OCI-LY7 (cell line): ENCODE measurements around the gene TMEM69. TPM values are rescaled to one million over a fixed set of nuclear protein-coding genes. Genes with fewer than 3 reads are reported as not detected.

Experiments used
- BruUV-seq: library from RNA; stranded (reverse); fragments of 400-500 nt; replicated peaks from 2 replicates; lab custom pipeline; 2021; lab: Mats Ljungman, UMichigan
- CTCF ChIA-PET: fragments of 300-600 bp; sonication (Branson Sonifier 250); formaldehyde crosslinking; loops from one replicate; lab custom pipeline; 2022; ENCODE audit warnings: antibody characterized with exemption; ENCODE audit not compliant: unreplicated experiment; lab: Charles Lee
- POLR2A ChIA-PET: fragments of 300-600 bp; sonication (Branson Sonifier 250); formaldehyde crosslinking; loops from one replicate; lab custom pipeline; 2022; ENCODE audit warnings: antibody characterized with exemption; lab: Charles Lee
- DNase-seq: peaks from one replicate; pipeline ENCODE4 v3.0.0-alpha.2; 2015; ENCODE audit warnings: low spot score
- H2AFZ ChIP-seq: fragments of 200-600 bp; sonication (generic), shearing (Covaris generic); 2 replicates; pipeline ENCODE4 v1.6.1; 2014; ENCODE audit warnings: mild to moderate bottlenecking, antibody characterized with exemption, low read length, moderate library complexity
- H3K27ac ChIP-seq: fragments of 200-600 bp; sonication (generic); 2 replicates; pipeline ENCODE4 v1.5.1; 2014; ENCODE audit warnings: mixed run types, low read depth, mild to moderate bottlenecking, moderate library complexity, low read length, inconsistent platforms; ENCODE audit not compliant: poor library complexity, severe bottlenecking
- H3K36me3 ChIP-seq: fragments of 200-600 bp; sonication (generic); 2 replicates; pipeline ENCODE4 v1.6.1; 2014; ENCODE audit warnings: mild to moderate bottlenecking, antibody characterized with exemption, low read length, moderate library complexity, mixed read lengths; ENCODE audit not compliant: insufficient read depth
- H3K4me1 ChIP-seq: fragments of 200-600 bp; sonication (generic); 2 replicates; pipeline ENCODE4 v1.5.1; 2014; ENCODE audit warnings: mild to moderate bottlenecking, low read length; ENCODE audit not compliant: insufficient read depth, poor library complexity, severe bottlenecking
- H3K4me2 ChIP-seq: fragments of 200-600 bp; sonication (generic); 2 replicates; pipeline ENCODE4 v1.6.1; 2014; ENCODE audit warnings: mild to moderate bottlenecking, low read length
- H3K4me3 ChIP-seq: fragments of 200-600 bp; sonication (generic); 2 replicates; pipeline ENCODE4 v1.5.1; 2014; ENCODE audit warnings: mild to moderate bottlenecking, low read depth, low read length; ENCODE audit not compliant: poor library complexity, severe bottlenecking
- H3K79me2 ChIP-seq: fragments of 200-600 bp; sonication (generic); 2 replicates; pipeline ENCODE4 v1.6.1; 2016; ENCODE audit warnings: low read depth, mild to moderate bottlenecking, low read length, moderate library complexity, mixed read lengths; ENCODE audit not compliant: insufficient read depth
- H3K9me2 ChIP-seq: fragments of 200-600 bp; sonication (generic); 2 replicates; pipeline ENCODE4 v1.6.1; 2016; ENCODE audit warnings: mild to moderate bottlenecking, low read length, mixed read lengths; ENCODE audit not compliant: insufficient read depth
- H3K9me3 ChIP-seq: fragments of 200-600 bp; sonication (generic); 2 replicates; pipeline ENCODE4 v1.6.1; 2014; ENCODE audit warnings: mild to moderate bottlenecking, mixed run types, low read length, mixed read lengths
- H4K20me1 ChIP-seq: fragments of 200-600 bp; sonication (generic); 2 replicates; pipeline ENCODE4 v1.6.1; 2014; ENCODE audit warnings: mild to moderate bottlenecking, antibody characterized with exemption, low read length, moderate library complexity, mixed read lengths; ENCODE audit not compliant: insufficient read depth
- CTCF ChIP-seq: fragments of 200-600 bp; sonication (generic); conservative IDR thresholded peaks from 2 replicates; pipeline ENCODE4 v1.5.1; 2014; ENCODE audit warnings: mild to moderate bottlenecking, antibody characterized with exemption, low read length, moderate library complexity, mixed read lengths
- EZH2phosphoT487 ChIP-seq: fragments of 200-600 bp; sonication (generic); IDR thresholded peaks from 2 replicates; pipeline ENCODE4 v1.6.1; 2018; ENCODE audit warnings: low read depth, borderline replicate concordance, mild to moderate bottlenecking, mixed run types, antibody characterized with exemption, low read length, moderate library complexity, mixed read lengths
- intact Hi-C: fragments of 100-400 bp; cut with micrococcal nuclease; formaldehyde crosslinking; loops from one replicate; pipeline ENCODE4 v1.10.0; 2022; ENCODE audit not compliant: unreplicated experiment
- total RNA-seq, 2 experiments: library from RNA; depleted of rRNA in 1 of 2; stranded (reverse); fragments of >200 nt in 1 of 2; shearing (Covaris generic) in 1 of 2; gene quantifications; 2 replicates each; pipeline ENCODE4 v1.2.3, GENCODE V29; 2014 to 2022

TMEM69 gene
- total RNA-seq, 2 experiments from 2014 or later = 35.8 to 42.2 TPM

GRCh38 chr1:45643321-45643720 is 44.7 kb upstream of the TMEM69 start:
- no peak overlapping the region for H3K4me3 ChIP-seq
- H4K20me1 ChIP-seq = peaks cover 16% of the 10 kb centered on the region; the same call in 1 of the 2 replicates
- TF ChIP-seq EZH2phosphoT487 = no peak
- no peak for TF ChIP-seq CTCF
- peaks cover 13% of the 10 kb centered on the region; the same call in 1 of the 2 replicates for H3K79me2 ChIP-seq
- ChIA-PET POLR2A (interaction anchor here (0.7 kb wide), 1 partner anchor 18 kb away, joined by 3 read pairs; no protein-coding TSS in a partner anchor), CTCF (no interaction called here)
- peaks cover 36% of the 10 kb centered on the region for H3K4me1 ChIP-seq
- H3K4me2 ChIP-seq = no peak overlapping the region
- no peaks in the 10 kb centered on the region for H3K9me2 ChIP-seq
- H3K9me3 ChIP-seq = no peaks in the 10 kb centered on the region
- H2AFZ ChIP-seq = no peak overlapping the region
- BruUV-seq = no TSS peak
- H3K36me3 ChIP-seq = peaks cover 85% of the 10 kb centered on the region
- H3K27ac ChIP-seq = no peak overlapping the region
- DNase-seq = no peak
- intact Hi-C loops = loop anchor here (10.0 kb wide), 1 partner anchor 361 kb away; no protein-coding TSS in a partner anchor

GRCh38 chr1:45643978-45644377 is 44.0 kb upstream of the TMEM69 start:
- H2AFZ ChIP-seq = no peak overlapping the region
- H3K4me1 ChIP-seq = peaks cover 36% of the 10 kb centered on the region
- H3K4me2 ChIP-seq = peak overlapping the region; percentile 66
- TF ChIP-seq EZH2phosphoT487 (no peak), CTCF (peak; percentile 67)
- peak overlapping the region; percentile 74 for H3K27ac ChIP-seq
- CTCF ChIA-PET = interaction anchor here (0.5 kb wide), 1 partner anchor 14 kb away, joined by 3 read pairs; no protein-coding TSS in a partner anchor
- peaks cover 13% of the 10 kb centered on the region; the same call in 1 of the 2 replicates for H3K79me2 ChIP-seq
- peaks cover 85% of the 10 kb centered on the region for H3K36me3 ChIP-seq
- no peaks in the 10 kb centered on the region for H3K9me3 ChIP-seq
- no TSS peak for BruUV-seq
- no peaks in the 10 kb centered on the region for H3K9me2 ChIP-seq
- peak; percentile 44 for DNase-seq
- peaks cover 16% of the 10 kb centered on the region; the same call in 1 of the 2 replicates for H4K20me1 ChIP-seq
- POLR2A ChIA-PET = interaction anchor here (0.6 to 2.4 kb wide), 6 partner anchors 10 to 305 kb away, joined by 3 to 7 read pairs (median 4); partner anchors contain the start of gene GPBP1L1
- no peak overlapping the region for H3K4me3 ChIP-seq
- intact Hi-C loops = loop anchor here (2.0 to 10.0 kb wide), 2 partner anchors 199 to 361 kb away; no protein-coding TSS in a partner anchor

- H3K27ac ChIP-seq = peak overlapping the region; percentile 74
- H4K20me1 ChIP-seq = peaks cover 16% of the 10 kb centered on the region; the same call in 1 of the 2 replicates
- H3K4me3 ChIP-seq = peak overlapping the region; percentile 29
- no peak overlapping the region for H2AFZ ChIP-seq
- peaks cover 36% of the 10 kb centered on the region for H3K4me1 ChIP-seq
- intact Hi-C loops = loop anchor here (2.0 to 10.0 kb wide), 2 partner anchors 198 to 360 kb away; no protein-coding TSS in a partner anchor
- H3K36me3 ChIP-seq = peaks cover 86% of the 10 kb centered on the region
- H3K9me3 ChIP-seq = no peaks in the 10 kb centered on the region
- ChIA-PET POLR2A (interaction anchor here (0.6 to 2.4 kb wide), 10 partner anchors 11 to 932 kb away, joined by 3 to 7 read pairs (median 4); partner anchors contain the start of gene GPBP1L1), CTCF (interaction anchor here (0.5 kb wide), 1 partner anchor 14 kb away, joined by 3 read pairs; no protein-coding TSS in a partner anchor)
- no peaks in the 10 kb centered on the region for H3K9me2 ChIP-seq
- BruUV-seq = no TSS peak
- peak overlapping the region; percentile 66 for H3K4me2 ChIP-seq
- H3K79me2 ChIP-seq = peaks cover 17% of the 10 kb centered on the region; the same call in 1 of the 2 replicates
- peak; percentile 65 for DNase-seq
- TF ChIP-seq CTCF (no peak), EZH2phosphoT487 (no peak)
Measured at GRCh38 chr1:45644661-45645060, 43.3 kb upstream of the TMEM69 start.
